NCI-H69 (cell line): ENCODE results near the gene ALOX5AP.

Source experiments
- DNase-seq: peaks from one replicate; lab custom pipeline; 2025; lab: John Stamatoyannopoulos, UW

ALOX5AP gene

GRCh38 chr13:30797847-30798535 is 62.6 kb downstream of the ALOX5AP start:
- no peak for DNase-seq

GRCh38 chr13:30798776-30799355 is 63.5 kb downstream of the ALOX5AP start:
- no peak for DNase-seq

GRCh38 chr13:30799356-30799824 is 64.0 kb downstream of the ALOX5AP start:
- DNase-seq: peak; percentile 4

- no peak for DNase-seq
These were observed 64.8 kb downstream of the ALOX5AP start for GRCh38 chr13:30800107-30800506.

- DNase-seq: no peak
These were observed 67.2 kb downstream of the ALOX5AP start for GRCh38 chr13:30802501-30802900.

GRCh38 chr13:30802953-30803478 is 67.7 kb downstream of the ALOX5AP start:
- DNase-seq: peak; percentile 82

- DNase-seq: no peak
These were observed 68.4 kb downstream of the ALOX5AP start for GRCh38 chr13:30803749-30804148.

- peak; percentile 24 for DNase-seq
These were observed 69.1 kb downstream of the ALOX5AP start for GRCh38 chr13:30804474-30804873.

- no peak for DNase-seq
These were observed 69.8 kb downstream of the ALOX5AP start for GRCh38 chr13:30805132-30805537.

GRCh38 chr13:30805603-30806011 is 70.3 kb downstream of the ALOX5AP start:
- no peak for DNase-seq

- no peak for DNase-seq
These were observed 71.4 kb downstream of the ALOX5AP start for GRCh38 chr13:30806784-30807183.

- no peak for DNase-seq
These were observed 72.0 kb downstream of the ALOX5AP start for GRCh38 chr13:30807392-30807791.

- DNase-seq: no peak
These were observed 73.3 kb downstream of the ALOX5AP start for GRCh38 chr13:30808600-30808999.

- DNase-seq: peak; percentile 29
These were observed 74.4 kb downstream of the ALOX5AP start for GRCh38 chr13:30809787-30810186.

- peak; percentile 82 for DNase-seq
These were observed 74.9 kb downstream of the ALOX5AP start for GRCh38 chr13:30810261-30810701.

GRCh38 chr13:30810801-30811200 is 75.5 kb downstream of the ALOX5AP start:
- peak; percentile 70 for DNase-seq
